ENCODE measurements around the gene CSGALNACT2. TPM values are rescaled to one million over a fixed set of nuclear protein-coding genes. Genes with fewer than 3 reads are reported as not detected.

CSGALNACT2 gene
- total and polyA plus RNA-seq, 2 of the 13 experiments (the other 11 are each of a cell fraction or from before 2014, with no cell fraction given) = 3.3 to 7.1 TPM

DNA sequence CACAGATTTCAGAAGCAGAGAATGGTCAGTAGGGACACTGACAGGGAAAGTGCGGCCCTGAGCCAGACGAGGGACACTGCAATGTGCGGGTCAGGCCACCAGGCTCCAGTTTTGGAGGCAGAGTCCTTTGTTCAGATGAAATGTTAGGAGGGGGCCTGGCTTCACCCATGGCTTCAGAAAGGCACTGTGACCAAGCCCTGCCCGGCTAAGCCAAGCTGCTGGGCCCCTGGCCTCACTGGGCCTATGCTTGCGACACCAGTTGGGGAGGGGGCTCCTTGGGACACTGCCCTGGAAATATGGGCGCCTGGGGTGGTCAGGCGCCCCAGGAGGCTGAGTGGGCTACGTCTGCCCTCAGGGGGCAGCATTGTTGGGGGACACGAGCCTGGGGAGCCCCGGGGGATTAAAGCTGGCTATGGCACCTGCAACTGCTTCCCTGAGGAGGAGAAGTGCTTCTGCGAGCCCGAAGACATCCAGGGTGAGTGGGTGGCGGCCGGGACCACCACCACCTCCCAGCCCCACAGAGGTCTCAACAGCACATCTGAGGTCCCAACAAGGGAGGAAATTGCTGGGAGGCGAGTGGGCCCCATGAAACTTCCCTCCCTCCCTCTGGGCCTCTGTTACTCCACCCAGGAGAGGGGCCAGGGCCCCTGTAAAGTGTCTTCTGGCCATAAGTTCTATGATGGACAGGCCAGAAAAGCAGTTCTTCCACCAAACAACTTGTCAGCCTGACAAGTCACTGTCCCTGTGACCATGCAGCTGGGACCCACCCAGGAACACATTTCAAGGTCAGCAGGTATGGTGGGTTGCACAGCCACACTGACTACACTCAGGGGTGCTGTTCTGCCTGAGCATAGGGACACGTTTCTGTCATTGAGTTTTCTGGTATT lies 24.8 kb upstream of the CSGALNACT2 start:
- CTCF ChIA-PET (ENCODE audit: low intra/inter-chr PET ratio, low total read pairs) = no interaction called here
- 40% methylated on average over 6 of the region's 16 CpGs for WGBS (ENCODE audit: low lambda C conversion rate)
- H3K27ac ChIP-seq (ENCODE audit: extremely low read length, insufficient read depth, low read length) = no peak overlapping the region
- no peaks in the 10 kb centered on the region for H3K79me2 ChIP-seq (ENCODE audit: insufficient read depth, low read length)
- intact Hi-C loops (cut with micrococcal nuclease; ENCODE audit: unreplicated experiment) (no loop called here), in situ Hi-C loops (cut with HindIII; ENCODE audit: extremely low pct_ligation_motif_present, low pct_unique_long_range_greater_than_20kb) (no loop called here)
- no peak overlapping the region for H3K9ac ChIP-seq (ENCODE audit: insufficient read depth, low read depth, low read length)
- no peak for TF ChIP-seq ARNTL (CRISPR knock-in tag; IDR thresholded peaks at IDR 0.05)
- TF ChIP-seq SALL1 (CRISPR knock-in tag; IDR thresholded peaks at IDR 0.05) = no peak
- TF ChIP-seq ZBED4 (CRISPR knock-in tag; IDR thresholded peaks at IDR 0.05; ENCODE audit: borderline replicate concordance) = no peak
- TF ChIP-seq ZNF180 (CRISPR knock-in tag; IDR thresholded peaks at IDR 0.05; ENCODE audit: borderline replicate concordance, low read depth) = no peak
- no peak for TF ChIP-seq SNAPC2 (CRISPR knock-in tag; IDR thresholded peaks at IDR 0.05)
- no peak for TF ChIP-seq ZNF570 (CRISPR knock-in tag; IDR thresholded peaks at IDR 0.05; ENCODE audit: borderline replicate concordance)
- TF ChIP-seq ZKSCAN5 (CRISPR knock-in tag; IDR thresholded peaks at IDR 0.05) = no peak
- no peak overlapping the region for H2AFZ ChIP-seq (ENCODE audit: low read length)
- ATAC-seq (no peak), DNase-seq (ENCODE audit: low spot score) (no peak), FAIRE-seq (no peak)
- peaks cover 16% of the 10 kb centered on the region for H3K4me1 ChIP-seq (ENCODE audit: insufficient read depth, low read length)
- no peaks in the 10 kb centered on the region for H4K20me1 ChIP-seq (ENCODE audit: insufficient read depth, low read length)
- BruUV-seq (replicated peaks) = no TSS peak
- no peak overlapping the region for H3K4me2 ChIP-seq (ENCODE audit: low read depth, low read length)
- POLR2A ChIA-PET = no interaction called here
- H3K9me3 ChIP-seq (ENCODE audit: low read length) = no peaks in the 10 kb centered on the region
- H3K36me3 ChIP-seq (replicated peaks in 1 of 2; ENCODE audit: control insufficient read depth in 1 of 2, insufficient read depth in 2 of 2, low read length in 2 of 2) = no peaks in the 10 kb centered on the region
- H3K4me3 ChIP-seq (replicated peaks in 1 of 3; ENCODE audit: insufficient read depth in 1 of 3, low read depth in 2 of 3, low read length in 3 of 3) = no peak overlapping the region
- H3K27me3 ChIP-seq (ENCODE audit: control insufficient read depth in 1 of 2, insufficient read depth in 2 of 2, low read length in 2 of 2) = peaks cover 2 to 23% of the 10 kb centered on the region in 2 experiments; a peak in 4 of 5 replicates

Measured in HepG2 (cell line).